Measurements from ENCODE around the gene ARFIP1.

DNA sequence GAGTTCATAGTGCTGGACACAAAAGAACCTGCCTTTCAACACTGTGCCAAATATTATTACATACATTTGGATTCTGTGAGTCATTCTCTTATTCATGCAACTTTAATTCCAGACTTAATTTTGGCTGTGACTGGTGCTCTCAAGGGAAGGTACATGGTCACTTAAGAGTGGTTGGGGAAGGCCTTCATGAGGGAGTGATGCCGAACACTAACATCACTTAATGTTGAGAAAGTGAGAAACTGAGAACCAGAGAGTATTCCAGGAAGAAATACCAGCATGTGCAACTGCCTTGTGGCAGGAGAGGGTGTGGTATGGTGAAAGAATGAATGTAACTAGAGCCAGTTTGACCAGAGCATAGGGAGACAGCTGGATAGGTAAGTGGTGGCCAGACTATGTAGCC lies 114.9 kb downstream of the ARFIP1 start:
- TF ChIP-seq, protein P1, sequence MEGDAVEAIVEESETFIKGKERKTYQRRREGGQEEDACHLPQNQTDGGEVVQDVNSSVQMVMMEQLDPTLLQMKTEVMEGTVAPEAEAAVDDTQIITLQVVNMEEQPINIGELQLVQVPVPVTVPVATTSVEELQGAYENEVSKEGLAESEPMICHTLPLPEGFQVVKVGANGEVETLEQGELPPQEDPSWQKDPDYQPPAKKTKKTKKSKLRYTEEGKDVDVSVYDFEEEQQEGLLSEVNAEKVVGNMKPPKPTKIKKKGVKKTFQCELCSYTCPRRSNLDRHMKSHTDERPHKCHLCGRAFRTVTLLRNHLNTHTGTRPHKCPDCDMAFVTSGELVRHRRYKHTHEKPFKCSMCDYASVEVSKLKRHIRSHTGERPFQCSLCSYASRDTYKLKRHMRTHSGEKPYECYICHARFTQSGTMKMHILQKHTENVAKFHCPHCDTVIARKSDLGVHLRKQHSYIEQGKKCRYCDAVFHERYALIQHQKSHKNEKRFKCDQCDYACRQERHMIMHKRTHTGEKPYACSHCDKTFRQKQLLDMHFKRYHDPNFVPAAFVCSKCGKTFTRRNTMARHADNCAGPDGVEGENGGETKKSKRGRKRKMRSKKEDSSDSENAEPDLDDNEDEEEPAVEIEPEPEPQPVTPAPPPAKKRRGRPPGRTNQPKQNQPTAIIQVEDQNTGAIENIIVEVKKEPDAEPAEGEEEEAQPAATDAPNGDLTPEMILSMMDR (IDR thresholded peaks at IDR 0.05; ENCODE audit: insufficient read depth, low read length, poor library complexity, severe bottlenecking): no peak
- TF ChIP-seq EZH2phosphoT487 (conservative IDR thresholded peaks at IDR 0.05; ENCODE audit: low read length): no peak

All from SU-DHL-6 (cell line).